HG02938 (cell line): ENCODE measurements around the gene PRRG1.
"Not testable (repeated sequence)": the region's sequence is repeated elsewhere in the genome, so short reads cannot be mapped to it uniquely, and the experiment has no call there.

Source experiments
- ATAC-seq: cut with Tn5 transposase; IDR thresholded peaks from one replicate; pipeline ENCODE4 v1.9.1; 2021; ENCODE audit warnings: mild to moderate bottlenecking, moderate library complexity; ENCODE audit not compliant: unreplicated experiment

Gene PRRG1

DNA sequence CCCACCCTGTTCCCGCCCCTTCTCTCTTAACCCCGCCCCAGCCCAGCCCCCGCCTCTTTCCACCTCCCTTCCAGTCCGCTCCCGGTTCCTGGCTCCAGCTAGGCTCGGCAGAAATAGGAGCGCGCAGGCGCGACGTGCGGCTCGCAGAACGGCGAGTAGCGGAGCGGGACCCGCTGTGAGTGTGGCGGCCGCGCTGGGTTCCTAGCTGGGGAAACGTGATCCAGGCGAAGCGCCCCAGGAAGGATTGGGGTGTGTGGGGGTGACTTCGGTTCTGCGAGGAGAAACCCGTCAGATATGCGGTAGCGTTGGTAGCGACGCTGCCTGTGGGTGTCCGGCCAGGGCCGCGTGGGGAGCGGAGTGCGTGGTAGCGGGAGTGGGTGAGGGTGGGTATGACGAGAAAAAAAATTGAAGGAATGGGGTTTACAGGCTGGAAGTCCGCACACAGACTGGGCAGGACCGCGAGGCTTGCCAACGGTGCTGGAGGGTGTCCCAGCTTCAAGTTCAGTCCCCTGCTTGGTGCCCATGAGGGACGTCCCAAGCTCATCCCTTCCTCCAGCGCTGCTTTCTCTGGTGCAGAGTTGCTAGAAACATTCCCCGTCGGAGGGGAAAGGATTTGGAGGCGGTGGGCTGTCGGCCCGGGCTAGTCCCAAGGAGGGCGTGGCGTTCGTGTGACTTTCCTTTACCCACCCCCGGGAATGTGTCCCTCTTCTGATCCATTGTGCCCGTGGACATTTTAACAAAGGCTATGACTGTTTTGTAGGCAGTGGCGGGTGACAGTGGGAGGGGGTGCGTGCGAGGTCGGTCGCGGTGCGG lies at the start of gene PRRG1:
Gene PRRG1, plus strand, starts transcription at position 144 of the 813 bp plus-strand sequence. CDS start 56,886 bp downstream, outside the sequence.
- no peak for ATAC-seq

DNA sequence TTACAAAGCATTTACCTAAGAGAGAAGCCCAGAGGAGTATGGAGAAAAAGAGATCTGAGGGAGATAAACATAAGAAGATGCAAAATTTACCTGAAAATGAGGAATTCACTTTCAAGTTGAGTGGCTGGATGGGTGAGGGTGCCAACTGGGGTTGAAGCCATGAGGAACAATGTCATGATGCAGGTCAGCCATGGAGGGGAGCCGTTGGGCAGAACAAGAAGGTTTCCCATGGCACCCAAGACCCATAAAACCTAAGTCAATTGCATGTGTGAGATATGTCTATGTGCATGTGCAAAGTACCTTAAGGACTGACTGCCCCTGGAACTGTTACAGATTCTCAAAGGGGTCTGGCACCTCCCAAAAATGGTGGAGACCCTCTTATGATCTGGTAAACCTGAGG lies 46.6 kb upstream of the PRRG1 start:
- ATAC-seq = no peak

DNA sequence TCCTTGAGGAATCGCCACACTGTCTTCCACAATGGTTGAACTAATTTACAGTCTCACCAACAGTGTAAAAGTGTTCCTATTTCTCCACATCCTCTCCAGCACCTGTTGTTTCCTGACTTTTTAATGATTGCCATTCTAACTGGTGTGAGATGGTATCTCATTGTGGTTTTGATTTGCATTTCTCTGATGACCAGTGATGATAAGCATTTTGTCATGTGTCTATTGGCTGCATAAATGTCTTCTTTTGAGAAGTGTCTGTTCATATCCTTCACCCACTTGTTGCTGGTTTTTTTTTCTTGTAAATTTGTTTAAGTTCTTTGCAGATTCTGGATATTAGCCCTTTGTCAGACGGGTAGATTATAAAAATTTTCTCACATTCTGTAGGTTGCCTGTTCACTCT lies 43.9 kb upstream of the PRRG1 start:
- not testable (repeated sequence) for ATAC-seq

DNA sequence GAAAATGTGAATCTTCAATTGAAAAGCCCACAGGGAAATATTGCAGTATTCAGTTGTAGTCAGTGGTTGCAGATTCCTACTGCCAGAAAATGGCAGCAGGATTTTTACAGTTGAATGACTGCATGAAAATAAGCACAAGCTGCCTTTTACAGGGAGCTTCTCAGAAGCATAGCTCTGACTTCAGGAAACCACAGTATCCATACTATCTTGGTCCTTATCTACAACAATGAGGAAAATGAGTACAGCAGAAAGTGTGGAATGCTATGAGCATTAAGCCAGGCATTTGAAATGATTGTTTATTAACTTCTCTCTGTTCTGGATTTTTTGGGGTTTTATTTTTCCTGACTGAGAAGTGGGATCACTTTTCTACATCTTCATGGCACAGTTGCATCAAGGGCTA lies 34.6 kb upstream of the PRRG1 start:
- no peak for ATAC-seq

DNA sequence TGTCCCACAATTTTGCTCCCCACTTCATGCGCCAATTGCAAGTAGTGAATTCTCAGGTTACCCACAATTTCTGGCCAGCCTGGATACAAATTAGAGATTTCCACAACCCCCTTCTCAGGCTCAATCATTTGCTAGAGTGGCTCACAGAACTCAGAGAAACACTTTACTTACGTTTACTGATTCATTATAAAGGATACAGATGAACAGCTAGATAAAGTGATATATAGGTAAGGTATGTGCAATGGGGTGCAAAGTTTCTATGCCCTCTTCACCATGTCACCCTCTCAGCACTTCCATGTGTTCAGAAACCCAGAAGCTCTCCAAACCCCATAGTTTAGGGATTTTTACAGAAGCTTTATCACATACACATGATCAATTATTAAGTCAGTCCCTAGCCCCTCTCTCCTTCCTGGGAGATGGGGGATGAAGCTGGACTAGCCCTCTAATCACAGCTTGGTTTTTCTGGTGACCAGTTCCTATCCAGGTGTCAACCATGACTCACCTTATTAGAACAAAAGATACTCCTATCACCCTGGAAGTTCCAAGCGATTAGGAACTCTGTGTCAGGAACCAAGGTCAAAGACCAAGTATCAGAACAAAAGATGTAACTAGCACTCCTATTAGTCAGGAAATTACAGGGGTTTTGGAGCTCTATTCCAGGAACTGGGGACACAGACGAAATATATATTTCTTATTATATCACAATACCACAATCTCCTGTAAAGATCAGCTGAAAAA lies 33.5 kb upstream of the PRRG1 start:
- no peak for ATAC-seq

DNA sequence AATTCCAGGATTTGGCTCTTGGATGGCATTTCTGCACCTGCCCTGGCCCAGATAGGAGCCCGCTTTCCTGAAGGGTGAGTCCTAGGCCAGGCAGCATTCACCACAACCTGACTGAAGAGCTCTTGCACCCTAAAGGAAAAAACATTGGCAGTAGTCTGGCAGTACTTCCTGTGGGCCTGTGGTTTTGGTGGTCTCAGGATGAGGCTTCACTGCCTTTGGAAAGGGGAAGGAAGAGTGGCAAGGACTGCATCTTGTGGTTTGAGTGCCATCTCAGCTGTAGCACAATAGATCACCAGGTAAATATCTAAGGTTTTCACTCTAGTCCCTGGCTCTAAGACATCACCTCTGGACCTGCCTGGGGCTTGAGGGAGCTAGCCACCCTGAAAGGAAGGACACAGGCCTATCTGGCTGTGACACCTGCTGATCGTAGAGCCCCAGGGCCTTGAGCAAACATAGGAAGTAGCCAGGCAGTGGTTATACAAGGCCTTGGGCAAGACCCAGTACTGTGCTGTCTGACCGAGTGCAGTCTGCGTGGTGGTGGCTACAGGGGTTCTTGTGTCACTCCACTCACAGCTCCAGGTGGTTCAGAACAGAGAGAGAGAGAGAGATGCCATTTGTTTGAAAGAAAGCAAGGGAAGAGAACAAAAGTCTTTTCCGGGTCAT lies 28.5 kb upstream of the PRRG1 start:
- ATAC-seq = no peak

DNA sequence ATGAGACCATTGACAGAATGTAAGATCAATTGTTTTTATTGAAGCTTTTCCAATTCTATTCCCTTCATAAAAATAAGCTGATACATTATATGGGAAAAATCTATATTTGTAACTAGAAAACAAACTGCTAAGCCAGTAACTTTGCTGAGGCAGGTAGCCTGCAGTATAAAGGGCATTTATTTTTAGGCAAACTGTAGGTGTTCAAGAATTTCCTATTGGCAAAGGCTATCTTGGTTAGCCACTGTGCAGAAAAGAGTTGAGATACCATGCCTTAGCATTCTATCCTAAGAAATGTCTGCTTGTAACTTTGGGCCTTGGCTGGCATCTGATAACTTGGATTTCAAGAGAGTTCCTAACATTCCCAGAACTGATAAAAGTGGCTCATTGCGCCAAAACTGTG lies 18.5 kb upstream of the PRRG1 start:
- ATAC-seq = no peak

DNA sequence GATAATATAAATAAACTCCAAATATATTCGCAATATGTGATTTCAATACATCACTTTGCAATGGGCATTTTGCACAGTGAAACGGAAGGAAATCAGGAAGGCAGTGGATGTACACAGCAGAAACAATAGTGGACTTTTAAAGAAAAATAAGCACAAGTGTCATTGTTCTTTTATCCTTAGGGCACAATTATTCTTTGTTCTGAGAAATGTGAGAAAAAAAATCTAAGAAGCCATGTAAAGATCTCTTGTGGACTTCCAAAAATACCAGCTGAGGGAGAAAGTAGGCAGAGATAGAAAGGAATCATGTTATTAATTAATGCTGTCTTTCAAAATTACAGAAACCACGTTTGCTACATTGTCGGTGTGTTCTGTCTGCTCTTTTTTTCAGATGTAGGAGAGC lies 17.6 kb upstream of the PRRG1 start:
- ATAC-seq = no peak

DNA sequence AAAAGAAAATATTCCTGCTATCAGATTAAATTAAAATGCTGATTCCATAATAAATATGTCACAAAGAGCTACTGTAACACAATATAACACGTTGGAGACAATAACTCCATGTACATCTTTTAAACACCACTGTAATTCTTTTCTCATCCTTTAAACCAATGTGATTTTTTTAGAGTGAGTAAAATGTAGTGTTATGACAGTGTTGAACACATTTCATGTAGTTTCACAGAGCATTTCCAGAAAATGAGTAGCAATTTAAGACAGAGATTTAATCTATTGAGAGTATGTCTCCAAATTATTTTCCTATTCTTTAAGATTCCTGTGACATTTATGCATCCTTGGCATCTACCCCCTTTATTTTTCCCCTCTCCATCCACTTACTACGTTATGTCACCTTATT lies 17.1 kb upstream of the PRRG1 start:
- no peak for ATAC-seq

DNA sequence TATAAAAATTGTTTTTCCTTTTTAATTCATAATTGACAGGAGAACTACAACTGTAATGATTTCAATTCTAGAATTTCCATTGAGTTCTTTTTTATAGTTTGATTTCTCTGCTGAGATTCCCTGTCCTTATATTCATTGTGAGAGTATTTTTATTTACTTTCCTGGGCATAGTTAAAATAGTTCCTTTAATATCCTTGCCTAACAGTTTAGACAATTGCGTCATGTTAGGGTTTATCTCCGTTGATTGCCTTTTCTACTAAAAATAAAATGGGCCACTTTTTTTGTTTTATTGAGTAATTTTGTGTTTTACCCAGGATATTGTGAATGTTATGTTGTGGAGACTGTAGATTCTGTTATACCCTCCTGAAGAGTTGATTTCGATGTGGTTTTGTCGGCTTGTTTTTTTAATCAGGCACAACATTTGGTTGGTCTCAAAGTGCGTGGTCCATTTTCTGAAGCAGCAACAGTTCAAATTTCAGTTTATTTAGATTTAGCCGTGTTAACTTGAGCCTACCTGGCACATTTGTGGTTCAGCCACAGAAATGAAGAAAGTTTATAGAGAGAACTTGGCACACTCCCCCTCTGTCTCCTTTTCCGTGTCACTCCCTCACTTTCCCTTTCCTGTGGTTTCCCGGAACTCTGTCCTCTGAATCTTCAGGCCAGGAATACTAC lies 16.0 kb upstream of the PRRG1 start:
- no peak for ATAC-seq

DNA sequence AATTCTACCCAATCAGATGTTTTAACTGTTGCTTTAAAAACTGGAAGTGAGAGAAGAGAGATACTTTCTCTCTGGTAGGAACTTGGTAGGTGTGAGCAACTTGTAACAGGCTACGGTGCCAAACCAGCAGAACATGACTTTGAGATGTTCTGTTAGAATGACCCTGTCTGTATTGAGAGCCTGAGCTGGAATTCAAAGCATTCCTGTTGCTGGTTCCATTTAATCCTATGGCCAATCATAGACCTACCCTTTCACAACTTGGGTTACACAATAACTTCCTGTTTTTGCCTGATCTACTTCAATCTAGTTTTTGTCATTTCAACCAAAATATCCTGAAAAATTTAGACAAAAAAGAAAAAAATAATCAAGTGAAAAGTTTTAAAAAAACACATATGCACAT lies 1.7 kb upstream of the PRRG1 start:
- ATAC-seq = no peak

DNA sequence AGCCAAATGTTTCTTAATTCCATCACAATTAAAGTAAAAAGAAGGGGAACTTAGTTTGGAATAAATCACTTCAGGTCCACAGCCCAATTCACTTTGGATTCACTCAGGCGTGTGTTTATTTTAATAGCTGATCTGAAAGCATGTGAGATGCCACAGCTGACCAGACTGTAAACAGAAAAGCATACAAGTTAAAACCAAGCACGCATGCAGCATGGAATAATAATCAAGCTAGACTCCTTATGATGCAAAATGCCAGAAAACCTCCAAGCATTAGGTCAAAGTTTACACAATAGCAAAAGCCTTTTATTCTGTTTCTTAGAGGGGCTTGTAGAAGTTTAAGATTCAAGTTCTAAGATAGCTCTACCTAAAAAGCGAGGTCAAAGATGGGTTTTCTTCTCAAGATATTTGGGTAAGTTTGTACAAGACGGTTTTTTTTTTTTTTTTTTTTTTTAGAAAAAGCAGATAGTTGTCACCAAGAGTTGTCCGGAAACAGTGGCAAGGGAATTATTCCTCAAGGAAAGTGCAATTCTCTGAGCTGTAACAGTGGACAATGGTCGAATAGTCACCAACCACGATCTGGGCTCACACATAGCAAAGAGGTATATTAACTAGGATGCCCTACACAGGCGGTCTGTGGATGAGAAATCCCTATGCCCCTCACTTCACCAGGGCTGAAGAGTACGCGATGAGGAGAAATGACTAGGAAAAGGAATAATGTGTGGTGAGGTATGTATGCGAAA lies 763 bp upstream of the PRRG1 start:
- no peak for ATAC-seq

DNA sequence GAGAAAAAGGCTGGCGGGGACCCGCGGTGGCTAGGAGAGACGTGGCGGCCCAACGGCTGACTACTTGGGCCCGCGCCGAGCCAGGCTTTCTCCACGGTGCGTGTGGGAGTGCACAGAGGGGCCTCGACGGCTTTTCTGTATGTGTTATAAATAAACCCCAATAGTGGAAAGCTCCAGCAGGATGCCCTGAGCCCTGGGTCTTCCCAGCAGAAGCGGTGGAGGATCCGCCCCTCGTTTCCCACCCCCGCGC lies 268 bp upstream of the PRRG1 start:
- ATAC-seq = no peak

DNA sequence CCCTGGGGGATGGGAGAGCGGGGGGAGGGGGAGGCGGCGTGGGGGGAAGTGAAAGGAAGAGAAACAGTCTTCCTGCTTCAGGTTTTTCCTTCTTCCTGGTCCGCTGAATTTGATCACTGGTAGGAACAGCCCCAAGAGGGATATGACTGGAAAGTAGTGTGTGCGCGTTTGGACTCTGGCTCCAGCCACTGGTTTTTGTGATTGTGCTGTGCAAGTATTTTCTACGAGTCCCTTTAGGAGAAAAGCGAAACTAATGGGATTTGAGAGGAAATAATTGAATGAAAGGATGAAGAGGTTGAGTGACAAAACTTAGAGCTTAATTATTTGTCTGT lies 836 bp downstream of the PRRG1 start:
- no peak for ATAC-seq

DNA sequence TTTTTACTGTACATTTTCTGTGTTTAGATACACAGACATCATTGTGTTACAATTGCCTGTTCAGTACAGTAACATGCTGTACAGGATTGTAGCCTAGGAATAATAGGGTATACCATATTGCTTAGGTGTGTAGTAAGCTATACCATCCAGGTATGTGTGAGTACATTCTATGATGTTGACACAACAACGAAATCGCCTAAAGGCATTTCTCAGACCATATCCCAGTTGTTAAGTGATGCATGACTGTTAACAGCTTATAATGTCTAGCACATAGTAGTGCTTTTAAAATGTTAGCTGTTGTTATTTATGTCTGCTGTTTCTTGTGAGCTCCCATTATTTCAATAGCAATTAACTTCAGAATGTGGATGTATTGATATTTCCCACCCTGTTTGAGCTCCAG lies 4.5 kb downstream of the PRRG1 start:
- ATAC-seq = no peak

DNA sequence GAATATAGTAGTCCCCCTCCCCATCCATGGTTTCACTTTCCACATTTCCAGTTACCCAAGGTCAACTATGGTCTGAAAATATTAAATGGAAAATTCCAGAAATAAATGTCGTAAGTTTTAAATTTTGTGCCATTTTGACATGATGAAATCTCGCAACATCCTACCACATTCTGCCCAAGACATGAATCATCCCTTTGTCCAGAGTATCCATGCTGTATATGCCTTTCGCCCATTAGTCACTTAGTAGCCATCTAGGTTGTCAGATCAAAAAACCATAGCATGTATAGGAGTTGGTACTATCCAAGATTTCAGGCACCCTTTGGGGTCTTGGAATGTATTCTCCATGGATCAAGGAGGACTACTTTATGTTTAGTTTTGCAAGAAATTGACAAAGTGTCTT lies 8.3 kb downstream of the PRRG1 start:
- ATAC-seq = no peak

DNA sequence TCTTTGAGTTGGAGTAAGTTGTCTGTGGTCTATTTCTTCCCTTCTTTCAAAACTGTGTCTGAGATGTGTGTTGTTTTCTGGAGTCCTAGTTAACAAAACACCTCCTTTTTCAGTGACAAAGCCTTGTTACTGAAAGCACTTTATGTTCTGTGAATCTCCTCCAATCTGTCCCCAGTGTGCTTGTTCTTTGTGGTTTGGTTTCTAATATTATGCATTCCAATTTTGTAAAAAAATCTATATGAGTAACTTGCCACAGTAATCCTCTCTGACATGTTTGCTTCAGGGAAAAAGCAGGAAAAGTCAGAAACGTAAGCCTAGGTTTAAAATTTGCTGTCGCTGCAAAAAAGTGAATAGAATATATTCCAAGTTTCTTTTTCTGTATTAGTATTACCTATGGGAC lies 12.4 kb downstream of the PRRG1 start:
- ATAC-seq = no peak

DNA sequence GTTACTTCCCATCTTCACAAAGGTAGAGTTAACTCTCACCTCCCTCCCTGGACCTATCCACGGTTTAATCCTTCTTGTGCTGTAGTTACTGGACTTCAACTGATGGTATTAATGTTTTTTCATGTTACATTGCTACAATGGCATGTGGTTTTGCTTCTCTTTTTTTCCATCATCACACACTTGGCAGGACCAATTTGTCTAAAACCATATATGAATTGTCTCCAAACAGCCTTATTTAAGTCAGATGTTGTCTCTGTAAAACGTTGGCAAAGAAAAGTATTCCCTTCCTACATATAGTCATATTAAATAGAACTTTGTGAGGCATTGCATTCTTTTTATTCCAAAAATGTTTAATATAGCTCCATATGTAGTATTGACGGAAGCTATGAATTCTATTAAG lies 15.5 kb downstream of the PRRG1 start:
- ATAC-seq = no peak

DNA sequence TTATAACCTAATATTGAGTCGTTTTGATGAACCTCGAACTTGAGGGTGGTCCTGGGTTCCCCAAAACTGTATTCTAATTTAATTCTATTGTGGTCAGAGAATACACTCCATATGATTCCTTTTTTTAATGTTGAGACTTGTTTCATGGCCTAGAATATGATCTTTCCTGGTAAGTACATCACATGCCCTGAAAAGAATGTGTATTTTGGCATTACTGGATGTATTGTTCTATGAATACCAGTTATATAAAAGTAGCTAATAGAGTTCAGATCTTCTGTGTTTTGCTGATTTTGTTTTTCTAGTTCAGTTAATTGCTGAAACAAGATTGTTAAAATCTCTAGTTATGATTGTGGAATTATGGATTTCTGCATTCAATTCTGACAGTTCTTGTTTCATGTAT lies 18.8 kb downstream of the PRRG1 start:
- ATAC-seq = no peak

DNA sequence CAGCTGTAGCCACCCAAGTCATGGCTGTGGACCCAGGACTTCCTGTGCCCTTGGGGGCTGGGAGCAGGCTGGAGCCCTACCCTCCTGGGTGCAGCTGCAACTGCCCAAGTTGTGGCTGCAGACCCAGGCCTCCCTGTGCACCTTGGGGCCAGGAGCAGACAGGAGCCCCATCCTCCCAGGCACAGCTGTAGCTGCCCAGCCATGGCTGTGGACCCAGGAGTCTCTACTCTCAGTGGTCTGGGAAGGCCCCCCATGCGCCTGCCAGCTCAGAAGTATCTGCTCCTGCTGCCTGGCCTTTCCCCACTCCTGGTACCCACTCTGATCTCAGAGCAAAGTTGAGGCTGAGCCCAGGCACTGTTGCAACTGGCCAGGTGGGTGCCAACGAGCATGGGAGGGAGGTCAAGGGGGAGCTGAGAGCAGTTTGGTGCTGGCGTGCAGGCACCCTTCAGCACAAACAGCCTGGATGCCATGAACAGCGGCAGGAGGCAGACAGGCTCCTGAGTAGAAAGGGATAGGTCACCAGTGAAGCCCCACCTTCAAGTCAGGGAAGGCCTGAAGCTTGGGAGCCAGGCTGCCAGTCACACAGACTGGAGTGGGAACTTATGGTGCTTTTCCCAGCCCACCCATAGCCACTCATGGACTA lies 21.5 kb downstream of the PRRG1 start:
- no peak for ATAC-seq

DNA sequence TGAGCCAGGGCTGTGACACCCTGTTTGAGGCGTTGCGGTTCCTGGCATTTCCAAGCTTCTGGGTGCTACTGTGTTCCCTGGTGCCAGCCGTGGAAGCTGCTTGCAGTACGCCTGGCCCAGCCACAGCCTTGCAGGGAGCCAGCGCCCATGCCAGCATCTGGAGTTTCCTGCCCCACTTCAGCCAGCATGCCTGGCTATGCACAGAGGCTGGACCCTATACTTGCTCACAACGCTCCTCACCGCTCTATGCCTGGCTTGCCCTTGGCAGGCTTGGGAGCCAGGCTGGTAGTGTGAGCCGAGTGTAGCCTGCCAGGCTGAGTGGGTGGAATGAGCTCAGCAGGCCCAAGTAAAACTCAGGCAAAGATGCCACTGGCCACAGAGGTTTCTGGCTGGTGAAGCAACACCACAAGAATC lies 22.4 kb downstream of the PRRG1 start:
- no peak for ATAC-seq
